Adrenal gland (tissue), 5 donors: ENCODE measurements around the gene GOLGA6D.

Experiments used
- POLR2A ChIP-seq, 2 donors: fragments of 450-650 bp; IDR thresholded peaks; one replicate each; pipeline ENCODE4 v1.6.1; 2017; ENCODE audit warnings: antibody characterized with exemption in 2 of 2, mild to moderate bottlenecking in 2 of 2, moderate library complexity in 1 of 2
- TF ChIP-seq, protein P1 (sequence below), 6 experiments: fragments of 450-650 bp in 4 of 6; fragments of 200-600 bp in 2 of 6; sonication (generic) in 1 of 6; IDR thresholded peaks; 1 replicate in 5 of 6; 2 replicates in 1 of 6; pipeline versions ENCODE4 v1.5.1 to v1.8.0; 2016 to 2021; ENCODE audit warnings: antibody characterized with exemption in 6 of 6, mild to moderate bottlenecking in 2 of 6, moderate library complexity in 1 of 6
- donor health status: DM: no; HTN: no; CAD: no.

DNA sequence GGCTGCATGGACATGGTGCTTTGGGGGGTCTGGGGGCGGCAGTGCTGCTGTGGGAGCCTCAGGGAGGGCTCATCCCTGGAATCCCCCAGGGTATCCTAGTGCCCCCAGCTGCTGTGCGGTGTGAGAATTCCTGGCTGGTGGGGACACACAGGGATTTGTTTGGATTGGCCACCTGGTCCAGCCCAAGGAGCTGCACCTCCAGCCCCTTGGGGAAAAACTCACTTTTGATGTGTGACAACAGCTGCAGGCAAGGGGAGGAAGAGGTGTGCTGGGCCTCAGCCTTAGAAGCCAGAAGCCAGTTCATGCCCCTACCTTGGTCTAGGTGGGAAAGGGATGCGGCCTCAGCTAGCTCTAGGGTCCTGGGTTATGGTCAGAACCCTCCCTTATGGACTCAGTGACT is 44.9 kb downstream of the GOLGA6D start:
- TF ChIP-seq, protein P1, sequence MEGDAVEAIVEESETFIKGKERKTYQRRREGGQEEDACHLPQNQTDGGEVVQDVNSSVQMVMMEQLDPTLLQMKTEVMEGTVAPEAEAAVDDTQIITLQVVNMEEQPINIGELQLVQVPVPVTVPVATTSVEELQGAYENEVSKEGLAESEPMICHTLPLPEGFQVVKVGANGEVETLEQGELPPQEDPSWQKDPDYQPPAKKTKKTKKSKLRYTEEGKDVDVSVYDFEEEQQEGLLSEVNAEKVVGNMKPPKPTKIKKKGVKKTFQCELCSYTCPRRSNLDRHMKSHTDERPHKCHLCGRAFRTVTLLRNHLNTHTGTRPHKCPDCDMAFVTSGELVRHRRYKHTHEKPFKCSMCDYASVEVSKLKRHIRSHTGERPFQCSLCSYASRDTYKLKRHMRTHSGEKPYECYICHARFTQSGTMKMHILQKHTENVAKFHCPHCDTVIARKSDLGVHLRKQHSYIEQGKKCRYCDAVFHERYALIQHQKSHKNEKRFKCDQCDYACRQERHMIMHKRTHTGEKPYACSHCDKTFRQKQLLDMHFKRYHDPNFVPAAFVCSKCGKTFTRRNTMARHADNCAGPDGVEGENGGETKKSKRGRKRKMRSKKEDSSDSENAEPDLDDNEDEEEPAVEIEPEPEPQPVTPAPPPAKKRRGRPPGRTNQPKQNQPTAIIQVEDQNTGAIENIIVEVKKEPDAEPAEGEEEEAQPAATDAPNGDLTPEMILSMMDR (IDR thresholded peaks at IDR 0.05): no peak
- TF ChIP-seq POLR2A (IDR thresholded peaks at IDR 0.05): no peak
